Activated naive CD8-positive, alpha-beta T cell treated with anti-CD3 and anti-CD28 coated beads, Interleukin-2, amount 50 U/mL, for 16 hours (primary cell): ENCODE data around the gene FRK.
"Not testable (repeated sequence)": the region's sequence is repeated elsewhere in the genome, so short reads cannot be mapped to it uniquely, and the experiment has no call there.

ENCODE experiments used
- DNase-seq: peaks from one replicate; pipeline ENCODE4 v3.0.0-alpha.2; 2020; ENCODE audit warnings: low read depth, low spot score

The FRK gene

GRCh38 chr6:115888687-115889470, 171.8 kb downstream of the FRK start:
- DNase-seq, result not testable (repeated sequence)

DNA sequence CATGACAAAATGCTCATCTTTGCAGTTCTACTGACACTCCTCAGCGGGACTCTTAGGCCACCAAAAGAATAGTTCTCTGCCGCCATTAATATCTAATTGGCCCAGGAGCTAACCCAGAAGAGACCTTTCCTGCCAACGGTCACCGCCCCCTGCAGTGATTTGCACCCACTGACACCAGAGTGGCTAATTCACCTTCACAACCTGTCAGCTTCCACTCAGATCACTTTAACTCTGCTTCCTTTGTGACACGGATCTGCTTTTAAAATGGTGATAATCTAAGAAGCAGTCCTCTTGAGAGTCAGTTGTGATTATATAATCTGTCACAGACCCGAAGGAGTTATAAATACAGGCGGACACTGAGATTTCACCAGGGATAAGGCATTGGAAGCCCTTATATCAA, 172.8 kb downstream of the FRK start:
- DNase-seq, result no peak

- DNase-seq, result no peak
These were observed 174.9 kb downstream of the FRK start for GRCh38 chr6:115885636-115886366.

GRCh38 chr6:115882771-115883170, 177.9 kb downstream of the FRK start:
- no peak for DNase-seq

DNA sequence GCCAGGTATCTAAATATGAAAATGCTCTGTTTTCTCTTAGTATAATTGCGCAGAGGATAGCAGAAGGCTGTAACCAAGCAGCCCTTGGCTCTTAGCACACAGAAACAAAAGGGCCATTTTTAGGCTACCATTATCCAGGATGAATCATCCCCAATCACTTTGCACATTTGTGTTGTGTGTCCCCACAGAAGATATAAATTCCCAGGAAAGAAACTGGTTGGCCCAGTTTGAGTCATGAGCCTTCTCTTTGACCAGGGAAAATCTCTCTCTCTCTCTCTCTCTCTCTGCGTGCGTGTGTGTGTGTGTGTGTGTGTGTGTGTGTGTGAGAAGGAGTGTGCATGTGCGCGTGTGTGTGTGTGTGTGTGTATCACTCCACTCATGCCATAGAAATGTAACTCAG, 178.5 kb downstream of the FRK start:
- no peak for DNase-seq
